DMS 273 (cell line): ENCODE results near the gene LMO4.

ENCODE experiments used
- DNase-seq: peaks from one replicate; lab custom pipeline; 2025; ENCODE audit not compliant: unreplicated experiment; lab: John Stamatoyannopoulos, UW

Gene LMO4

GRCh38 chr1:87356591-87356990, 27.9 kb downstream of the LMO4 start:
- no peak for DNase-seq

- no peak for DNase-seq
Observed at GRCh38 chr1:87358219-87358618, 29.5 kb downstream of the LMO4 start.

GRCh38 chr1:87359586-87359985, 30.9 kb downstream of the LMO4 start:
- no peak for DNase-seq

DNA sequence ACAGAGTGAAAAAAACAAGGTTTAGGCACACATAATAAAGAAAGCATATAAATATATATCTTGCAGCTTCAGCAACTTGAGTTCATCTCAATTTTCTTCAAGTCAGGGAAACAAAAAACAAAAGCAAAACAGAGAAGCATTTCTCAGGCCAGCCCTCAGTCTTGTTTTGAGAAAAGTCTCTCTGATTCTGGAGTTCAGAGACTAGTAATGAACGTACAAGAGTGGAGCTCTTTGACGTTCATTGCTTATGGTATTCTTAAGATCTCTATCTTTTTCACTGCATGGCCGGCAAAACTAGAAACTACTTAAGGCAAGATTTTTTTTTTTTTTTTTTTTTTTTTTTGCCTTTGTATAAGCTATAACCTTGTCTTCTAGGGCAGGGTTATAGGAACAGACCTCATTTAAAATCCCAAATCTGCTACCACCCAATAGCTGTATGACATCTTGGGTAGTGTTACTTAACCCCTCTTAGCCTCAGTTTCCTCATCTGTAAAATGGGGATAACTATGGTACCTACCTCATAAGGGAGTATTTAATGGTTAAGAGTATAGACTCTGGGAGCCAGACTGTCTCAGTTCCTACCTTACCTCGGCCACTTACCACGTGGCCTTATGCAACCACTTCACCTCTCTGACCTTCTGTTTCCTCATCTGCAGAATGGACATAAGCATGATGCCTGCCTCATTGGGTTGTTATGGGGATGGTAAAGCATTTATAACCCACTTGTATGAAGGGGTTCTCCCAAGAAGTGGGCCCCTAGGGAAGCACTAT, 33.6 kb downstream of the LMO4 start:
- no peak for DNase-seq

DNA sequence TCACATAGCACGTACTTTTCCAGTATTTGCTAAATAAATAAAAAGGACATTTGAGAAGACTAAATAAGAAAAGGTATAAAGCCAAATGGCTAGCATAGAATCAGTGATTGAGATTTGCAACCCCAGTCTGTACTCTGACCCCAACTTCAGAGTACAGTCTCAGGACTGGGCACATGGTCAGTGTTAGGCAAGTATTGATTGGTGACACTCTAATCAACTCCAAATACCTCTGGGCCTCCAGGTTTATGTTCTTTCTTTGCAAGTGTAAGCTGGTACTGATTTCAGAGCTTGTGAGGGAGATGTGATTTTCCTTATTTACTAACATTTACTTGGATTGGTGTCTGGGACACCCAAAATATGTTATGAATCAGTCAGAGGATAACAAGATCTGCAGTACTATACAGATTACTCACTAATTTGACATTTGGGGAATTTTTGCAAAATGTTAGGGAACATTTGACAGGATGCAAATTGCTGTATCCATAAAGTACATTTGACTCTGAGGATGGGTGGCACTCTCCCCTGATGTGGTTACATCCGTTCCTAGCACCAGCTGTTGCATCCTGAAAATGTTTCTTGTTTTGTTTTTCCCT, 34.2 kb downstream of the LMO4 start:
- no peak for DNase-seq

- DNase-seq: no peak
Observed at GRCh38 chr1:87367549-87367948, 38.9 kb downstream of the LMO4 start.

- DNase-seq: no peak
Observed at GRCh38 chr1:87368907-87369306, 40.2 kb downstream of the LMO4 start.

DNA sequence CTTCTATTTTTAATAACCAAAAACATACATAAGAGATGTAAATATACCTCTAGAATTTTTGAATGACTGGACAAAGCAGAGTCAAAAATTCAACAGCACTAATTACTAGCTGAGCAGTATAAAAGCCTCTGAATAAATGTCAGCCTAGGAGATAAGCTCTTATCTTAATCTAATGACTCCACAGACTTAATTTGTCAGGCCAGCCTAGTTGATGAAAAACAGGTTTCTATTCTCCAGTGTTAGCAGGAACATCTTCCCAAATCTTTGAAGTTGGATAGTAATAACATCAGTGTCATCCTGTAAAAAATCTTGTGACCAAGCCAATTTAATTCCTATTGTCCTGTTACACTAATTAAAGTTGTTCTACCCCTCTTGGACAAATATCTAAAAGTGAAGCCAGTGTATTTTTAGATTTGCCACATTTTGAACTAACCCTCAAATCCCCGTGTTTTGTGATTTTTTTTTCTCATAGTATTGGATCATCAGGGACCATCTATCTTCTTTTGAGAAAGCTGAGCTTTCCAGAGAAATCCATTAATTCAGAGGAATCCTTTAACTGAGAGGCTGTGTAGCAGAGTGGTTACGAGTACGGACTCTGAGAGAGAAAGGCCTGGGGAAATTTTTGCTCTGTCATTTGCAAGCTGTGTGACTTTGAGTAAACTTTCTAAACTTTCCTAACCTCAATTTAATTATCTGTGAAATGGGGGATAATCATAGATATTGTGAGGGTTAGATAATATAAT, 41.2 kb downstream of the LMO4 start:
- no peak for DNase-seq

- no peak for DNase-seq
Observed at GRCh38 chr1:87370544-87370943, 41.9 kb downstream of the LMO4 start.

DNA sequence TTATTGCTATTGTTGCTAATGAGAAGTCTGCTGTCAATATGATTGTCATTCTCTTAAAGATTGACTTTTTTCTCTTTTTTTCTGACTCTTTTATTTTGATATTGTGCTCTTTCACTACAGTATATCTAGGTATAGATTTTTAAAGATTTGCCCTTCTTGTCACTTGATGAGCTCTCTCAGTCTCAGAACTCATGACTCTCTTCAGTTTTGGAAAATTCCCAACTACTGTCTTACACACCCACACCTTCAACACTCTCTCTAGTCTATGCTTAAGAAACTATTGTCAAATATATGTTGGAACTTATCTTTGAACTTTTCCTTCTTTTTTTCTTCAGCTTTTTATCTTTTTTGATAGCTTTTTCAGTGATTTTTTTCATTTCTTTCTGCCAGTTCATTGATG, 50.6 kb downstream of the LMO4 start:
- DNase-seq: no peak

GRCh38 chr1:87386217-87386790, 57.6 kb downstream of the LMO4 start:
- no peak for DNase-seq

DNA sequence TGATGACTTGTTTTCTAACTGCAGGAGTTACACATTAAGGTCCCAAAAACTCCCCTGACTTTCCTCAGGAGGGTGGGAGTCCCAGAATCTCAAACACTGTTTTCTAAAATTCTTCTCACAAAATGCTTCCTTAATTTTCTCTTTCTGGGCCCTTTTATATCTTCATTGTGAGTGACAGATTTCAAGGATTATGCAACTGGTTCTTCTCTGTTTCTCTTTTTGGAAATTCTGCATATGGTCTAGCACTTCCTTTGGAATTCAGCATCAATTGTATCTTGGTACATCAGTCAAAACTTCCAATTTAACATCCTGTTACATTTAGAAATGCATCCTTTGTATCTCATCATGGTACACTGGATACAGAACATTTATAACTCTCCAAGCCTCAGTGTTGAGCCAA, 59.7 kb downstream of the LMO4 start:
- DNase-seq: no peak

DNA sequence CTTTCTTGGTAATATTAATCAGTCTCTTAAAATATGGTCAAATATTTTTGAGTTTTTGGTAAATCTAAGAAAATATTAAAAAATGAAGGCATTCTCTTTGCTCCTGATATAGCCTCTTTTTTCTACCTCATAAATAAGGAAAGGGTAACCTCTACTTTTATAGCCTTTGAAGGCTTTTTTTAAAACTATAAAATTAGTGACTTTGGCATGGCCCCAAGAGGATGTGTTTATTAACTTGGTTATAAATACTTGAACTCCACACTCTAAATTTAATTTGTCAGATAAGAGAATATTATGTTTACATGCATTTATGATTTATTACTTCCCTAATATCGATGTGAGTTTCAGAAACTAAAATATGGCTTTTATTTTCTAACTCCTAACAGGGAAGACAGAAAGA, 60.3 kb downstream of the LMO4 start:
- no peak for DNase-seq

- DNase-seq: no peak
Observed at GRCh38 chr1:87389546-87389945, 60.9 kb downstream of the LMO4 start.

- no peak for DNase-seq
Observed at GRCh38 chr1:87392248-87393192, 63.8 kb downstream of the LMO4 start.

DNA sequence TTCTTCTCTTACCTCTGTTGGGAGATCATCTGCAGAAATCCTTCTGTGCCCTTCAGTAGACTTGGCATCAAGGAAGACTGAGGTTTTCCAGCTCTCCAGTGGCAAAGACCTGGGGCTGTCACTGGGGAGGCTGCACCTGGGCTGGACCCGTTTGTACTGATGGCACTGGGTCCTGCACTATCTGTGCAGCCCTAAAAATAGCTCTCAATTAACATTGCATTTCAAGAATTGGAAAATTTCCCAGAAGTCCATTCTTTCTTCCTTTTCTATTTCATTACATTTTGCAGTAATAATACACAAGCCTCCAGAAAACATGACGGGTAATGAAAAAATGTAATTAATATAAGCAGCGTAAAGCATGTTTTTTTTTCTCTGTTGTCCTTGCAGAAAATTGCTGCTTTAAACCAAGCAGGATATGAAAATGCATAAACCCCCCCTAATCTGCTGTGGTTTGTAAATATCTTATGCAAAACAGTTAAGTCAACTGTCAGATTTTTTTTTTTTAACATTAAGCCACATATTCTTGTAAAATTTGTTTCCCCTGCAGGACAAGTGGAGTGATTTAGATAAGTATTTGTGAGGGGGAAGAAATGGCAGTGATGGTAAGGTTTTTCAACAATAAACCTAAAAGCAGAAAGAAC, 64.9 kb downstream of the LMO4 start:
- DNase-seq: no peak

DNA sequence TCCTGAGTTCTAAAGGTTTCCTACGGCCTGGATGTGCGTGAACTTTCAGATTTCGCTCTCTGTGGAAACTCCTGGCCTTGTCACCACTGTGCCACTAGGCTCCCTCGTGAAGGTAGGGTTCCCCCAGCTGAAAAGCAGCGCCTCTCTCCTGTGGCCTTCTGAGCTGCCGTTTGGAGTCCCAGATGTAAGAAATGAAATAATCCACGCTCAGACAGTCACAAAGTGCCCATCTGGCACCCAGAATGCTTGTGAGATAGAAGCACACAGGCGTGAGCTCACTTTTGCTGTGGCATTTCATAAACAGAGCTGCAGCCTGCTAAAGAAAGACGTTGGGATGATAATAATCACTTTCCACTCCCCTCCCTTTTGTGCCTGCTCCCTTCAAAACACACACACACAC, 65.8 kb downstream of the LMO4 start:
- DNase-seq: no peak

DNA sequence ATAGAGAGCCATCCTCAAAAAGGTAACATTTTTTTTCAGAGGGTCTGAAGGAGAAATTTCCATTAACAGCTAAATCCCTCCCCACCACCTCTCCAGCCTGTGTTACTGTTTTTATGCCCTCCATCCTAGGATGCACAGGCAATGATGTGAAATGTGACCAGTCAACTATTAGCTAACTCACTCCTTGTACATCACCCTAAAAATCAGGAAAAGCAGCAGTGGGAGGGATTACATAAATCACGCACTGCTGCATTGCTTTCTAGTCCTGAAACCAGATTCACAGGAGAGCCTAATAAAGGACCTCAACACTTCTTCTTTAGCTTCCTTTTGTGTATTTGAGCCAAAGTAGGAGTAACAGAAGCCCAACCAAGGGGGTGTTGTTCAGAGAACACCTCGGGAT, 66.3 kb downstream of the LMO4 start:
- DNase-seq: no peak
